Astrocyte of the hippocampus (primary cell): ENCODE measurements around the gene NKX2-1.
"Not testable (repeated sequence)": the region's sequence is repeated elsewhere in the genome, so short reads cannot be mapped to it uniquely, and the experiment has no call there.

Experiments used
- DNase-seq: peaks from one replicate; pipeline ENCODE4 v3.0.0; 2011; ENCODE audit warnings: low read depth, low spot score

Gene NKX2-1

DNA sequence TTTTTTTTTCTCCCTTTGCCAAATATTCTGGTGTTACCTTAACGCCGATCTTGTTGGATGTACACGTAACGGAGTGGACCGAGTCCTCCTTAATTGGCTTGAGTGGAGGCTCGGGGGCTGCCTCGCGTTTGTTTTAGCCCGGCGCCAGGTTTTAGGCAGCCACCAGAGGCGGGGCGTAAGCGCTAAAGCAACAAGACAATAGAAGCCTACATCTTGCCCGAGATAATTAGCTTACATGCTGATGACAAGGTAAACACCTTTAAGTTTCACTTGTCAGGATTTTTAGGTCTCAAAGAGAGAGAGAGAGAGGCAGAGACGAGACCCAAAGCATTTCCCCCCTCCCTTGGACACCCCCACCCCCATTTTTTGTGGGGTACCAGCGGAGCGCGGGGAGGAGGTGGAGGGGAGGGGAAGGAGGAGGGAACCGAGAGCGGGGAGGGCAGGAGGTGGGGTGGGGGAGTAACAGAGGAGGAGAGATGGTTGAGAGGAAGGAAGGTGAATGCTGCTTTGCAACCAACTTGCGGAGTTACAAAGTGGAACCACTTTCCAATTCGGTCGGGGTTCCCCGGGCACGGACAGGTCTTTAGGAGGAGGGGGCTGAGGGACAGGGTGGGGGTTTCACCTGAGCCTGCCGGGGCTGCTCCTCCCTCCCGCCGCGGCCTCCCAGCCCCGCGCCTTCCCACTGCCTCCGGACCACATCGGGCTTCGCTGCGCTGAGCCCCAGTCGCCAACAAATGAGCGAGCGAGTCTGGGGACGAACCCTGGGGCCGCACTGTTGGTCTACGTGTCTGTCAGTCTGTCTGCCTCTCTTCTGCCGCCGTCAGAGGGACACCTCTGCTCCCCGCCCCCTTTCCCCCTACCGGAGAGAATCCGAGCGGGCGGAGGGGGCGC is at the start of gene NKX2-1:
TSS of gene NKX2-1 (minus strand) at position 802 of the 891 bp plus-strand sequence. CDS start at position 699, 103 bp downstream.
- peak; percentile 61 for DNase-seq

DNA sequence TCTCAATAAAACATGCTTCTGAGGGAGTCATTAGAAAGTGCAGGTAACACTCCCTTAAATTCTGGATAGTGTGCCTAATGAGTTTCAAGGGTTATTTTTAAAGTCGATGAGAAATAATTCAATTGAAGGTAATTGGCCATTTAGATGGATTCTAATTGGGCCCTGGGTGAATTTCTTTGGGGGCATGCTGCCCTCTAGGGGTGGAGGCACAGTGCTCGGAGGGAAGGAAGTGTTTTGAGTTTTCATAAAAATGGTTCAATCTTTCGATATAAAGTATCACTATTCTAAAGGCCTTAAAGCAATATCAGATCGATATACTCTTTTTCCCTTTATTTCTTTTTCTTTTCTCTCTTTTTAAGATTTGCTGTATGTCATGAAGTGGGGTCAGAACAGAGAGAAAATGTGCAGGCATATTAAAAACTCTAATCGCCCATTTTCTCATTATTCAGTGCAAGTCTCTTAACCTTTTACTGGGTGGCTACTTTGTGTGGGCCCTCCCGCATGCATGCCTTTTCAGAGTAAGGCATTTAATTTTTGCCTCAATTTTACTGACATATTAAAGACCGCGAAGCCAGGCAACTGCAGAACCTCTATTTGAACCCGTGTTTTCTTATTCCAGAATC is 36.9 kb upstream of the NKX2-1 start:
- peak; percentile 43 for DNase-seq

DNA sequence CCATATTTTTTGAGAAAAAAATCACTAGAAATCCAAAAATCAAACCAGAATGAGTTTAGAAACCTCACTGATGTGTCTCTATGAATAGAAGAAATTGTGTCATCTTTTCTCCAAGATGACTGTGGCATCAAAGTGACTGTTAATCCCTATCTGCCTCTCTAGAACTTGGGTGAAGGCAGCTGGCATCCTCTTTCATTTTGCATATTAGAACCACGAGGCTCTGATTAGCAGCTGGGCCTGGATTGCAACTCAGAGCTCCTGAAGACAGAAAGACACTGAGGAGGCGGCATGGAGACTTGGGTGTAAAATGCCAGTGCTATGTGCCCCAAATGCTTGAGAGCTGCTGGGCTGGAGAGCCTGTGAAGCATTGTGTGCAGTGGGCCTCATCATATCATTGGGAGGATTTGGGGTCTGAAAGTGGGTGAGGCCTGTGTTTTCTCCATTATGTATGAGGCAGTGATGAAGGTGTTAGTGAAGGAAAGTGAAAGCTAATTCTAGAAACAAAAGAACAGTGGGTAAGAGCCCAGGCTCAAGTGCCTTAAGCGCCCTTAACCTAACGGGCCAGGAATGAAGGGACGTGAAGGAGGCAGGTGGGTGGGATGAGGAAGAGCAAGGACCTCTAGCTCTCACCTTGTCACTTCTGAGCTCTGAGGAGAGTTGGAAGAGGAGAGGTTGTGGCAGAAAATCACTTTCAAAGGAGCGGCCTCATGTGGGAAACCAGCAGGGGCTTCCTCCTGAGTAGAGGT is 36.1 kb upstream of the NKX2-1 start:
- DNase-seq: no peak

DNA sequence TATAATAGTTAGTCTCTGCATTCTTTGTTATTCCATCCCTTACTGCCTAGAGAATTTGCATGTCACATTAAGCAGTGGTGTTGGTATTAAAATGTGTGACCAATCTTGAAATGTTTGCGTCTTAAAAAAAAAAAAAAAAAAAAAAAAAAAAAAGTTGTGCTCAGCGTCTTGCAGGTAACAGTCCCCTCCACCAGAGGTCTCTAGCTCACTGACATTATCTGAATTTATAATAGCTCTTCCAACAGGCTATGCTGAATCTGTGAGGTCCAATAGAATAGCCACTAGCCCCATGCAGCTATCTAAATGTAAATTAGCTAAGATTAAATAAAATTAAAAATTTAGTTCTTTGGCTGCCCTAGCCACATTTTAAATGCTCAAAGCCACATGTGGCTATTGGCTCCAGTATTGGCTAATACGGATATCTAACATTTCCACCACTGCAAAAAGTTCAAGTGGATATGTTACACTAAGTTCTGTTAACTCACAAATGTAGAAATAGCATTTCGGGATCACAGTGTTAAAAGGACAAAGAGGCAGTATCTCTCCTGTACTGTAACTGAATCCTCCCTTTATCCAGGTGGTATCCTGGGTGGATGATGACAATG is 33.7 kb upstream of the NKX2-1 start:
- DNase-seq: peak; percentile 62

DNA sequence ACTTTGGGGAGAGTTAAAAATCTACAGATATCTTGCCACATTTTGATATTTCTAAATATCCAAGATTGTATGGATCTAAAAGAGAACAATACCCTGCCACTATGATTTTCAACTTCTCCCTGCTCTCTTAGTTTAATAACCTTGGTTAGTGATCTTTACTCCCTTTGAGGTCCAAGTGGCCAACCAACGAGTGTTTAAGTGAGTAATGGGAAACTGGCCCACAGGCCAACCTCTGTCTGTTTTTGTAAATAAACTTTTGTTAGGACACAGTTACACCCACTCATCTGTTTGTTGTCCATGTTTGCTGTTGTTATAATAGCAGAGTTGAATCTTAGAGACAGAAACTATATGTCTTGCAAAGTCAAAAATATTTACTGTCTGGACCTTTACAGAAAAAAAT is 30.9 kb upstream of the NKX2-1 start:
- no peak for DNase-seq

DNA sequence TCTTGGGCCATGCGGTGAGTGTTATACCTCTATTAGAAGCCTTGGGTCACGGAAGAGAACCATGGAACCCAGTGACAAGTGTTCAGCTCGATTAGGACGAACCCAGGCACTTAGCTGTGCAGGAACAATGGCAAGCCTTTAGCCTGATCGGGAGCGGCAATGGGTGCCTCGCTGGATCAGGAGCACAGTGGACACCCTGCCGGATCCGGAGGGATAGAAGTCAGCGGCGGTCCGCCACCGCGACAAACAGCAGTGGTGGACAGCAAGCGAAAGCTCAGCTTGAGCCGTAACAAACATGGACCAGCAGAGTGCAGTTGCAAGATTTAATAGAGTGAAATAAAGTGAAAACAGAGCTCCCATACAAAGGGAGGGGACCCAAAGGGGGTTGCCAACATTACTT is 24.2 kb upstream of the NKX2-1 start:
- not testable (repeated sequence) for DNase-seq

DNA sequence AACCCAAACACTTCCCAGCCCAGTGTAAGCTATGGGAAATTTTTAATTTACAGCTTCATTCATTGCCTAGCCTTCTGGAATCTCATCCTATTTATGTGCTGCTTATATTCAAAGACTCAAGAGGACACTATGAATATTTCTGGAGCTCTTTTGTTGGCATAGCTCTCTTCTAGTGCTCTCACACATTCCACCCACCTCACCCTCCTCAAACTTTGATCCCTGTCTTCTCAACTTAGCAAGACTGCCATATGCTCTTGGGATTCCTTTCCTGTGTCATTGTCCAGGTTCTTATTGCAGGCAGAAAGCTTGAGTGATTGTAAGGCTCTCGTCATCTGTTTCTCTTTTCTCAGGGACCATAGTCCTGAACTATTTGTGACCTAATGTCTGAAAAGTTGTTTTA is 18.0 kb upstream of the NKX2-1 start:
- DNase-seq: no peak

DNA sequence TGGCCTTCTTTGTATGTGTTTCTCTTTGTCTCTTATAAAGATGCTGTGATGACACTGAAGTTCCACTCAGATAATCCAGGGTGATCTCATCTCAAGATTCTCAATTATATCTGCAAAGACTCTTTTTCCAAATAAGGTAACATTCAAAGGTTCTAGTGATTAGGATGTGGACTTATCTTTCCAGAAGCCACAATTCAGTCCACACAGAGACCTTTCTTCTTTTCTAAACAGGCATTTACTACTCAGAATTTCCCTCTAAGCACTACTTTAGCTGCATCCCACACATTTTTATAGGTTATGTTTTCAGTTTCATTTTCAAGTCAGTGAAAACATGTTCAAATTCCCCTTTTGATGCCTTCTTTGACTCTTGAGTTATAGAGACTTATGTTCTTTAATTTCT is 9.0 kb upstream of the NKX2-1 start:
- no peak for DNase-seq

DNA sequence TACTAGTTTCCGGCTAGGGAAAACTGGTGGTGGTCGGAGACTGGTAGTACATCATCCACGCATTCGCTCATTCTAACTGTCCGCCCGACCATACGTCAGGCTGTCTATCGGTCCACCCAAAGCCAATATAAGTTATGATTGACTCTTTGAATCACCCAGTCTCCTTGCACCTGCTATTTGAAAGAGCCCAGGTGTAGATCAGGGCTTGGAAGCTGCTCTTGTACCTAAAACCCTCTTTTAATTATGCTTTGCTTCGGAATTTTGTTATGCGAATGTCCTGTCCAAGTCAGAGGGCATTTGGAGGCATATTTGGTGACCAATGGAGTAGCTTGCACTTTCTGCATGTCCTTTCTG is 5.7 kb upstream of the NKX2-1 start:
- no peak for DNase-seq

DNA sequence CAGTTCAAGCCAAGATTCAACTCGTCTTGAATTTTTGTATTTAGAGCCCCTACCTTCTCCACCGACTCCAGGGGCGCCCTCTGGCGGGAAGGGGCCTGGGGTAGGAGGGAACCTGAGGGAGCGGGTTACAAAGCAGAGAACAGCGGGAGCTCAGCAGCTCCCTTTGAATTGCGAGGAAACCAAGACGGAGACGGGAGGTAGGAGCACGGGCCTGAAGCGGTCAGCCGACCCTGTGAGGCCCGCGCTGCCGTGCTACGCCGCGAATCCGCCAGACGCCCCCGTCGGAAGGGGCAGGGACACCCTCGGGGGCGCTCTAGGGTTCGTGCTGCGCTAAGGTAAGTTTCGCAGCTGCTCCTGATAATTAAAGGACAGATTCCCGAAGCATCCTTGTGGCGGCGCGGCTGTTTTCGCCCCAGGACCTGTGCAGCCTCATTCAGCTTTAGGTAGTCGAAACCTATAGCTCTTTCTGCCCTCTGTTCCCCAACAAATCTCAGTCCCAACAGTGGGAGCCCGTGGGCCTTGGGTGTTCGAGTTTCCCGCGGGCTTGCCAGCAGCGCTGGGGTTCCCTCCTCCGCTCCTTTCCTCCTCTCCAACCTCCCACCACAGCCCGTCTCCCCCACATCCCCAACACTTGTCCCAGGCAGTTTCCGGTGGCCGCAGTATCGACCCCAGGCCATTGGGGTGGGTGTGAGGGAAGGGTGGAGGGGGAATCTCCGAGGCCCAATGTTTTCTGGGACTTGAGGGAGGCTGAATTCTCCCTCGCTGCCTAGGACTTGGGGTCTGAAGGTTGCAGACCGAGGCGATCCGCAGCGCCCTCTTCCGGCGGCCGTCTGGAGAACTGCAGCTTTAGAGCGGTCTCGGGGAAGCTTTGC is 5.1 kb upstream of the NKX2-1 start:
- DNase-seq: peak; percentile 46

DNA sequence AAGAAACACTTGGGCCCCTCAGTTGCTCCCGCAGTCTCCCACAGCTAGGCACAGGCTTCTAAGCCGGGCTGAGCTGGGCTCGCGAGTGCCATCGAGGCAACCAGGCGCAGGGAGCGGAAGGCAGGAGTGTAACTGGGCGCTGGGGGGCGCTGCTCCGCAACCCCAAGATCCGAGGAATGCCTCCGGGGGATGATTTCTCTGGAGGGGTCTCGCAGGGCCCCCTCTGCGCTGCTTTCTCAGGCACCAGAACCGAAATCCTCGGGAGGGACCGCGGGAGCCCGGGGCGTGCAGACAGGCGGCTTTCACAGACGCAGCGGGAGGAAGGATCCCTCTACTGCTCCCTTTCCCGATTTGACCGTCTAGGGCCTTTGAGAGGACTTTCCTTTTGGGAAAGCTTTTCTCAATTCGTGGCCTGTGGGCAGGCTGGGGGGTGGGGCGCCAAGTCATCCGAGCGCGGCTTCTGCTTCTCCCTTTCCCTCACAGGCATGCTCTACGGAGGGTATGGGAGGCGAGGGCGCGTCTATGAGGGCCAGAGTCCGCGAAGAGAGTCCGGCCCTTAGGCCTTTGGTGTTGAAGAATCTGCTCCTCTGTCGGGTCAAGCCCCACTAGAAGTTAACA is 4.3 kb upstream of the NKX2-1 start:
- DNase-seq: no peak

DNA sequence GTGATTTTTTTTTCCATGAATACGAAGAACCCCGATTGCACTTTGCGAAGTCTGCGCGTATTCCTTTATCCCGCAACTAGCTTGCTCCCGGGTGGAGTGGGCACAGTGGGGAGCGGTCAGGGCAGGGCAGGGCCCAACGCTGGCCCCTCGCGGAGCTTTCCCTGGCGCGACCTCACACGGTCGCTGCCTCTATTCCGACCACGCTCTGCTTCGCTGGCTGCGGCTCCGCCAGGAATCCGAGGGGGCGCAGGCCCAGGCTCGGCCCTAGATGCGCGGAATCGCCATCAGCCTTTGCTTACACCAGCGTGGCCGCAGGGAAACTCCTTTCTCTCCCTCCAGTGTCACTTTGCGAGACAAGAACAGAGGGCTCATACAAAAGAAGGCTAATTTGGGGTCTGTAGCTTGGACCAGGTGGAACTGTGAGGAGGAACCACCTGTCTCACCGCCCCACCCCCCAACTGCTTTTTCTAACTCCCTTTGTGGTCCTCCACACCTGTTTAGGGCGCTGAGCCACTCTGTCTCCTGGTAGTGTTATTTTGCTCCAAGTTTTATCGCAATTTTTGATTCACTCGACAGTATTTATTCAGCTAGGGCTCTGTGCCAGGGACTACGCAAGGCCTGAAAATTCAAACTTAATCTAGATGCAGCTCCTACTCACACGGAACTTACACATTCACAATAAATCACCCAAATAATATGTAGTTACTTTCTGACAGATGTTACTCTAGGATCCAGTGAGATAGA is 3.1 kb upstream of the NKX2-1 start:
- DNase-seq: no peak

DNA sequence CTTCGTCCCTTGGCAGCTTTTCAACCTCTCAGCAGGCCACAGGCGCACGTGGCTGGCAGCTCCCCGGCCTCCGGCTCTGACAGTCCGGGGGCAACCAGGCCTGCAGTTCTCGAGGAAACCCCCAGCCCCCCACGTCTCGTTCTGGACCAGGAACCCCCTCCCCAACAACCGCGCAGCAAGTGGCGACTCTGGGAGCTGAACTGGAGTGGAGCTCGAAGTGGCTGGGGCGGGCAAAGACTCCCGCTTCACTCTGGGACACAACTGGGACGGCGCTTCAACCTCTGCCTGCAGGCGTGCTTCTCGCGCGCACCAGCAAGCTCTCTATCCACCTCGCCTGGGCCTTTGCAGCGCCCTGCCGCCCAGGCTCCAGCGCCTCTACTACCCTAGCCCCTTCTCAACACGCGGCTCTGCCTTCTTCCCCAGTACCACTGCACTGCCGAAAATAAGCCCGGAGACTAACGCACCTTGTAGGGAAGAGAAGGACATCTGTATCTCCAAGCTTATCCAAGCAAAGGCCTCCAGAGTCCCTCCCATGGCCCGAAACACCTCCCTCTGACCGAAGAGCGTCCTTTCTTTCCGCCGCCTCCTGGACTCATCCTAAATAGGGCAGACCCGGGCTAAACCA is 2.4 kb upstream of the NKX2-1 start:
- DNase-seq: no peak

DNA sequence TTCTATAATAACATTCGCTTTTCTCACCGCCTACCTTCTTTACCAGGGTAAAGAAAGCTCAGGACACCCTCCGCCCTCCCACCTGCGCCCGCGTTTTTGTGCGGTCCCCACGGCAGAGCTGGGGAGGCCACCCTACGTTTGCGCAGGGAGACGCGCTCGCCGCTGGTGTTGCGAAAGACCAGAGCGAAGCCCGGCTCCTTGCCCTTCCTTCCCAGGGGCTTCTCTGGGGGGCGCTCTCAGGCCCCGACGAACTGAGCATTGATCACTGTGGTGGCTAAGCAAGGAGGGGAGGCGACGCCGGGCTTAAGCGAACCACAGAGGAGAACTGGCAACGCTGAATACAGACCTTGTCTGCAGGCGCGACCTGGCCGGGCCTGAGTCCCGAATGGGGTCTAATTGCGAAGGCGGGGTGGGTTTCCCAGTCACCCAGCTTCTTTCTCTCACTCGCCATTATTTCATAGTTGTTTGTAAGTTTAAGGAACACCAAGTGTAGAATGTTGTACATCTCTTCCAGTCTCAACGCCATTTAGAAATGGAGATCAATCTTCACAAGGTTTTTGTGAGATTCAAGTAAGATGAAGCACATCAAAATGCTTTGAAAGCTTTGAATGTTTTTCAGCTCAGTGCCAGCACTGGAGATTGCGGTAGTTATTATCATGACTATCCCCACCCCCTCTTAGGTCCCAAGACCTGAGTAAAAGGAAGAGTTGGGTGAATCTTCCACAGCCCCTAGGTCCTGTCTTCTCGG is 1.7 kb upstream of the NKX2-1 start:
- peak; percentile 19 for DNase-seq

DNA sequence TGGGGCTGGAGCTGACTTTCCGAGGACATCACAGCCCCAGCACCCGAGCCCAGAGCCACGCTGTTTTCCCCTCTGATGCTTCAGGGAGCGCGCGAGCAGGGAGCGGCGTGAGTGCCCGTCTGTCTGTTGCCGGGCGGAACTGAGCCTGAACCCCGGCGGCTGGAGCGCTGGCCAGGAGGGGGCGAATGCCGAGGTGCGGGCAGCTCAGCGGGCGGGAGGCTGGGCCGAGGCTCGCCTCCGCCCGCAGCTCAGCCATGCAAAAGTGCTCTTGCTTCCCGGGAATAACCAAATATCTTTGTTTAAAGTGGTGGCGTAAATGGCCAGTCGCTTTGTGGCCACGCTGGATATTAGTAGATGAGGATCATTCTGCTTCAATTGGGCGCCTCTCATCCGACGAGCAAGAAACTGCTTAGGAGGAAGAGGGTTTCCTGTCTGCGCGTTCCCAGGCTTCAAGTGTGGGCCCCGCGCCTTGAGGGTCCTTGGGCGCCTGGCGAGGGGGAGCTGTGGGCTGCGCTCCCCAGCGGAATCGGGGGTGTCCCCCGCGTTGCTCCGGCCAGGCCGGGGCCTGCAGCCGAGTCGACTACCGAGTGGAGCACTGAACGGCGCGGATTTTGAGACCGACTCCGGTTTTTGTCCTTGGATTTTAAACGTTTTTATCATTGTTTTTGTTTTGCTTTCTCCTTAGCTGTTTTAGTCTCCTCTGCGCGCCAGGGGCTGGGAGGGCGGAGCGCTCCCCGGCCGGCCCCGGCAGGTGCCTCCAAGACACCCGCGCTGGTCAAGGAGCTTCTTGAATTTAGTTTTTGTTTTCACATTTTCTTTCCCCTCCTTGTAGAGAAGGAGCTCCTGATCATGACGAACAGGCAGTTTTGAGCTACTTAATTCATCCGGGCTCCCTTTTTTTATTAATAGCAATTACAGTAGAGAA is 831 bp upstream of the NKX2-1 start:
- DNase-seq: peak; percentile 74

DNA sequence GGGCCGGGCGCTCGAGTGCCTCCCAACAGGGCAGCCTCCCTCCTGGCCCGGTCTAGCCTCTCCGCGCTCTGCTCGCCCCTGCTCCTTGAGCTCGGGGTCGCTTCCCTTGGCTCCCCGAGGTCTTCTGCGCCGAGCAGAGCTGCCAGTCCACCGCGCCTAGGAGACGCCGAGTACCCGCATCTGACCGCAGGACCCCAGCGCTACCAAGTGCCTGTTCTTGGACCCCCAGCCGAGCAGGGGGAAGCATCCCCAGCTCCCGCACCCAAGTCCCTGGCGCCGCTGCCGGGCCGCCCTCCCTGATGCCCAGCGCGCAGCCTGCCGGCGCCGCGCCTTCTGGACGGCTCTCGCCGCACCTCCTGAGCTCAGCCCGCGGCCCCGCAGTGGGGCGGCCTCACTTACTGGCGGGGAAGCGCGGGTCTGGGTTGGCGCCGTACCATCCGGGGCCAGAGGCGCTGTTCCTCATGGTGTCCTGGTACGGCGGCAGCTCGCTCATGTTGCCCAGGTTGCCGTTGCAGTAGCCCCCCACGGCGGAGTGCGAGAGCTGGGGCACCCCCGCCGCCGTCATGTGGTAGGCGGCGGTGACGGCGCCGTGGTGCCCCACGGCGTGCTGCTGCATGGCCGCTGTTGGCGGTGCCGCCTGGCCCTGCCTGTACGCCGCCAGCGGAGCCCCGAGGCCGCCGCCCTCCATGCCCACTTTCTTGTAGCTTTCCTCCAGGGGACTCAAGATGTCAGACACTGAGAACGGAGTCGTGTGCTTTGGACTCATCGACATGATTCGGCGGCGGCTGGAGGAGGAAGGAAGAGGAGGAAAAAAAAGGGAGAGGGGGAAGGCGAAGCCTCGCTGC is 1.2 kb downstream of the NKX2-1 start:
- peak; percentile 47 for DNase-seq
